WERI-Rb-1 (cell line): ENCODE measurements around the gene PLEKHN1.

Source experiments
- DNase-seq: peaks from one replicate; pipeline ENCODE4 v3.0.0-alpha.2; 2020
- H3K27ac ChIP-seq: fragments of 250-450 bp; sonication (Bioruptor Pico); 2 replicates; pipeline ENCODE4 v1.5.1; 2020; ENCODE audit warnings: mild to moderate bottlenecking, moderate library complexity
- H3K27me3 ChIP-seq: fragments of 250-450 bp; sonication (Bioruptor Pico); 2 replicates; pipeline ENCODE4 v1.5.1; 2021; ENCODE audit warnings: mild to moderate bottlenecking, low read depth, moderate library complexity; ENCODE audit not compliant: insufficient read depth, severe bottlenecking
- H3K36me3 ChIP-seq: fragments of 250-450 bp; sonication (Bioruptor Pico); 2 replicates; pipeline ENCODE4 v1.5.1; 2020; ENCODE audit warnings: mild to moderate bottlenecking, moderate library complexity
- H3K4me3 ChIP-seq: 2 replicates; pipeline ENCODE4 v1.5.1; 2011; ENCODE audit warnings: low read depth, mild to moderate bottlenecking, control low read depth, low read length
- H3K9me3 ChIP-seq: fragments of 250-450 bp; sonication (Bioruptor Pico); 2 replicates; pipeline ENCODE4 v1.5.1; 2021; ENCODE audit warnings: mild to moderate bottlenecking, moderate library complexity; ENCODE audit not compliant: severe bottlenecking
- TF ChIP-seq, protein P1 (sequence below): IDR thresholded peaks from 2 replicates; pipeline ENCODE4 v1.5.1; 2011; ENCODE audit warnings: low read depth, mild to moderate bottlenecking, control low read depth, inconsistent platforms, low read length

The PLEKHN1 gene

DNA sequence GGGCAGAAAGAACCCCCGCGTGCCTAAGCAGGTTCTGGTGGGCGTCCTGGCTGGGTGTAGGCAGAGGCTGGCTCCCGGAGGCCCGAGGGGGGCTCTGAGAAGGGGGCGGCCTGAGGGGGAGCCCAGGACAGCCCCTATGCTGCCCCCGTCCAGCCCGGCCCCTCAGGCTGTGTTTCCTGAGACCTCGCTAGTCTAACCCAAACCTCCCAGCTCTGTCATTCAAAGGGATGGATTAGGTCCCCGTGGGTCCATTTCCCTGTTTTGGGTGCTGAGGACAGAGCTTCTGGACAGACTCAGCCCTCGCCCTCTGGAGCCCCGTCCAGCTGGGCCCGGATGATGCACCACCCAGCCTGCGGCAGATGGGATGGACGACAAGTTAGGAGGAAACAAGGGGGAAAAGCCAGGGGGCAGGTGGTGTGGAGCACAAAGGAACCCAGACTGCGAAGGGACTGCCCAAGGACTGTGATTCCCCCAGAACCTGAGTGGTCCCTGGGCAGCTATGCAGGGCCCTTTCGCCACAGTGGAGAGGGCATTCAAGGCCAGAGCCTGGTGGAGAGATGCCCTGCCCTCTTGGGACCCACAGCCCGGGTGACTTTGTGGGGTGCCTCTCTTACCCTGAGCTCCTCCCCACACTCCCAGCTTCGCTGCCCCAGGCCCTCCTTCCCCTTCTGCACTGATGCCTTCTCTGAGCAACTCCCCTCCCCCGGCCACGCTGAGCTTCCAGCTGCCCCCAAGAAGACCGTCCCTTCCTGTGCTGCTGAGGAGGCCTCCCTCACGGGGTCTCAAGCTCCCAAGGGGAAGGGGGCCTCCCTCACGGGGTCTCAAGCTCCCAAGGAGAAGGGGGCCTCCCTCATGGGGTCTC lies 30.8 kb downstream of the PLEKHN1 start:
- Histone ChIP-seq H3K9me3 (no peaks in the 10 kb centered on the region), H3K27ac (peak overlapping the region; percentile 55), H3K27me3 (no peaks in the 10 kb centered on the region), H3K36me3 (peaks cover 12% of the 10 kb centered on the region), H3K4me3 (no peak overlapping the region)
- DNase-seq: peak; percentile 37
- TF ChIP-seq, protein P1, sequence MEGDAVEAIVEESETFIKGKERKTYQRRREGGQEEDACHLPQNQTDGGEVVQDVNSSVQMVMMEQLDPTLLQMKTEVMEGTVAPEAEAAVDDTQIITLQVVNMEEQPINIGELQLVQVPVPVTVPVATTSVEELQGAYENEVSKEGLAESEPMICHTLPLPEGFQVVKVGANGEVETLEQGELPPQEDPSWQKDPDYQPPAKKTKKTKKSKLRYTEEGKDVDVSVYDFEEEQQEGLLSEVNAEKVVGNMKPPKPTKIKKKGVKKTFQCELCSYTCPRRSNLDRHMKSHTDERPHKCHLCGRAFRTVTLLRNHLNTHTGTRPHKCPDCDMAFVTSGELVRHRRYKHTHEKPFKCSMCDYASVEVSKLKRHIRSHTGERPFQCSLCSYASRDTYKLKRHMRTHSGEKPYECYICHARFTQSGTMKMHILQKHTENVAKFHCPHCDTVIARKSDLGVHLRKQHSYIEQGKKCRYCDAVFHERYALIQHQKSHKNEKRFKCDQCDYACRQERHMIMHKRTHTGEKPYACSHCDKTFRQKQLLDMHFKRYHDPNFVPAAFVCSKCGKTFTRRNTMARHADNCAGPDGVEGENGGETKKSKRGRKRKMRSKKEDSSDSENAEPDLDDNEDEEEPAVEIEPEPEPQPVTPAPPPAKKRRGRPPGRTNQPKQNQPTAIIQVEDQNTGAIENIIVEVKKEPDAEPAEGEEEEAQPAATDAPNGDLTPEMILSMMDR: no peak

DNA sequence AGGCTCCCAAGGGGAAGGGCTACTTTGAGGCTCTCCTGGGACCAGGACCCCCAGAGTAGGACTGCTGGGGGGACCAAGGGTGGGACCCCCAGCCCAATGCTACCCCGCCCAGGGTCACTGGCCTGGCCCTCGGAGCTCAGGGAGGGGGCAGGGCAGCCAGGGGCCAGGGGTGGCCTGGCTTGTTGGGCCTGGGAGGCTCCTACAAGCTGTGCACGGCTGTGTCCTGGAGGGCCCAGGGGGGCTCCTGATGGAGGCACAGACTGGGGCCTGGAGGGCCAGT lies 31.4 kb downstream of the PLEKHN1 start:
- DNase-seq: no peak
- no peaks in the 10 kb centered on the region for H3K27me3 ChIP-seq
- peak overlapping the region; percentile 55 for H3K27ac ChIP-seq
- H3K4me3 ChIP-seq: no peak overlapping the region
- peaks cover 12% of the 10 kb centered on the region for H3K36me3 ChIP-seq
- TF ChIP-seq, protein P1: no peak
- H3K9me3 ChIP-seq: no peaks in the 10 kb centered on the region

DNA sequence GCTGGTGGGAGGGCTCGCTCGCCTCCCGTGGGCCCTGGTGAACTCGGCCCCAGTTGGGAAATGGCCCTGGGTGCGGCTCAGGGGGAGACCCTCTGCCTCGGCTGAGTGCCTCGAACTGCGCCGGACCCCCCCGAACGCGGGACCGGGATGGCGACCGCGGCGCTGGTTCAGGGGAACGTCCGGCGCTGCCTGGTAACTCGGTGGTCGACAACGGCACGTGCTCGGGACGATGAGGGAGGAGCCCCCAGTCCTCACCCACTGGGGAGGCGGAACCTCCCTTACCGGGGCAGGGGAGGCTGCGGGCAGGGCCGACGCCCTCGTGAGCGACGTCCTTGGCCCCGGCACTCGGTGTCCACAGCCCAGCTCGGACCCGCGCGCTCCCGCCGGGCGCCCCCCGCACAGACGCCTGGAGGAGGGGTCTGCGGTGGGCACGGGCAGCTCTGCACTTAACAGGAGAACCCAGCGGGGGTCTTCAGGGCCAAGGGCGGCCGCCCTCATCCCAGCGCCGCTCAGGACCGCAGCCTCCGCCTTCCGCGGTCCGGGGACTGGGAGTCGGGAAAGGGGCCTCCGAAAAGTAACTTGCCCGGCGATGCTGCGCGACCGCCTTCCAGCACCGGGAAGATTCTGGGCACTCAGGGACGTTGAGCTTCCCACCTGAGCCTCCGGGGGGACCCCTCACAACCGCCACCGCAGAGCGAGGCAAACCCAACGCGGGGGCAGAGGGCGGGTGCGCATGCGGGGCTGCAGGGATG lies 31.9 kb downstream of the PLEKHN1 start:
- TF ChIP-seq, protein P1: 0 out of 2 replicates have a peak, but pooled peaks have one; percentile 5
- Histone ChIP-seq H3K27ac (peak overlapping the region; percentile 99), H3K36me3 (peaks cover 12% of the 10 kb centered on the region), H3K27me3 (no peaks in the 10 kb centered on the region), H3K9me3 (no peaks in the 10 kb centered on the region), H3K4me3 (peak overlapping the region; percentile 81)
- peak; percentile 58 for DNase-seq

DNA sequence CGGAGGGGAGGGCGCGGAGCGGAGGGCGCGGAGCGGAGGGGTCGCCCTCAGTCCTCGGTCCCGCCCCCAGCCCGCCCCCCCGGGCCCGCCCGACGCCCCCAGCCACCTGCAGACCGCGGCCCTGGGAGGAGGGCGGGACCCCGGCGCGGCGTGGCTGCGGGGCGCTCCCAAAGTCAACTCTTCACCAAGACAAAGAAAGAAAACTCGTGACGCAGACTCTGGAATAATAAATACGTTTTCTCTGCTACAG lies 32.4 kb downstream of the PLEKHN1 start:
- H3K27ac ChIP-seq: peak overlapping the region; percentile 99
- TF ChIP-seq, protein P1: no peak
- peak overlapping the region; percentile 81 for H3K4me3 ChIP-seq
- H3K36me3 ChIP-seq: peaks cover 12% of the 10 kb centered on the region
- no peaks in the 10 kb centered on the region for H3K9me3 ChIP-seq
- no peaks in the 10 kb centered on the region for H3K27me3 ChIP-seq
- no peak for DNase-seq

DNA sequence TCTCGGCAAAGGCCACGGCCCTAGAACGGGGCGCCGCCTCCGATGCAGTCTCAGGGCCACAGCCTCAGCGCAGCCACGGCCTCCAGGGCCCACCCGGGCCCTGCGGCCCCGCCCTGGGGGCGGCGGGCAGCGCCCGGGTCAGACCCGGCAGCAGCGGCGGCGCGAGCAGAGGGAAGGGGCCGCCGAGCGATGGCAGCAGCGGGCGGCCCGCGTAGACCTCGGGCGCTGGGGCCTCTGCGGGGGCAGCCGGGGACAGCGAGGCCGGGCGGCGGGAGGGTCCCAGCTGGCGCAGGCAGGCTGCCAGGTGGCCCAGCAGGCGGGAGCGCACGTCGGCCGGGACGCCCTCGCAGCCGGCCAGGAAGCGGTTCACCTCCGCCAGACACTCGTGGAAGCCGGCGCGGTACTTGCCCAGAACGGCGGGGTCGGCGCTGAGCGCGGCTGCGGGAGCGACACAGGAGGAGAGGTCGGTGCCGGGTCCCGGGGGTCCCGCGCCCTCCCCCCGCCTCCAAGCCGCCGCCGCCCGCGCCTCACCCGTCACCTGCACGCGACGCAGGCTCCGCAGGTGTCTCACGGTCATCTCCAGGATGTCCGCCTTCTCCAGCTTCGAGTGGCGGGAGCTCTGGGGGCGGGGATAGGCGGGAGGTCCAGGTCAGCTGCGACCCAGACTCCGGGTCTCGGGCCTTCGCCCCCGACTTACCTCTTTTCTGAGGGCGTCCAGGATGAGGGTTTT lies 32.9 kb downstream of the PLEKHN1 start:
- DNase-seq: peak; percentile 65
- Histone ChIP-seq H3K4me3 (peak overlapping the region; percentile 81), H3K27me3 (no peaks in the 10 kb centered on the region), H3K36me3 (peaks cover 13% of the 10 kb centered on the region), H3K27ac (peak overlapping the region; percentile 99), H3K9me3 (no peaks in the 10 kb centered on the region)
- TF ChIP-seq, protein P1: no peak
